CD4-positive, alpha-beta memory T cell (primary cell): ENCODE measurements around the gene SOX30. TPM values are rescaled to one million over a fixed set of nuclear protein-coding genes. Genes with fewer than 3 reads are reported as not detected.
A peak's percentile ranks its signal among the peaks of the same experiment; 100 is the strongest.

Experiments used
- CTCF ChIA-PET: fragments of 350-600 bp; sonication (Branson Sonifier 250); formaldehyde crosslinking; loops from one replicate; lab custom pipeline; 2021; ENCODE audit warnings: inconsistent platforms; ENCODE audit not compliant: partially characterized antibody; lab: Charles Lee
- POLR2A ChIA-PET: fragments of 350-600 bp; sonication (Branson Sonifier 250); formaldehyde crosslinking; loops from one replicate; lab custom pipeline; 2021; ENCODE audit not compliant: partially characterized antibody; lab: Charles Lee
- DNase-seq, 5 donors: peaks; one replicate each; pipeline versions ENCODE4 v3.0.0 to v3.0.0-alpha.2; 2020 to 2022; ENCODE audit warnings: mixed read lengths in 1 of 5
- H3K27ac ChIP-seq: one replicate; pipeline ENCODE4 v1.7.0; 2013; ENCODE audit warnings: low read depth, low read length
- H3K27me3 ChIP-seq: 2 replicates; pipeline ENCODE4 v1.7.0; 2013; ENCODE audit warnings: mild to moderate bottlenecking, low read length, moderate library complexity; ENCODE audit not compliant: insufficient read depth
- H3K36me3 ChIP-seq: 2 replicates; pipeline ENCODE4 v1.7.0; 2013; ENCODE audit warnings: mild to moderate bottlenecking, low read length, moderate library complexity; ENCODE audit not compliant: insufficient read depth
- H3K4me1 ChIP-seq: 2 replicates; pipeline ENCODE4 v1.7.0; 2013; ENCODE audit warnings: mild to moderate bottlenecking, low read length, moderate library complexity; ENCODE audit not compliant: insufficient read depth
- H3K4me3 ChIP-seq, 2 donors: one replicate each; pipeline ENCODE4 v1.7.0; 2013; ENCODE audit warnings: low read length in 2 of 2, mild to moderate bottlenecking in 1 of 2
- H3K9me3 ChIP-seq, 2 donors: one replicate each; pipeline ENCODE4 v1.7.0; 2013; ENCODE audit warnings: low read length in 2 of 2, control low read depth in 1 of 2; ENCODE audit not compliant: control insufficient read depth in 1 of 2
- H3K27ac Mint-ChIP-seq, 7 donors: one replicate each; pipeline ENCODE4 v1.8.0; 2020 to 2021; ENCODE audit warnings: mixed read lengths in 7 of 7, mild to moderate bottlenecking in 6 of 7, inconsistent platforms in 3 of 7, moderate library complexity in 3 of 7
- H3K27me3 Mint-ChIP-seq, 2 donors: one replicate each; pipeline ENCODE4 v1.8.0; 2020 to 2021; ENCODE audit warnings: mixed read lengths in 2 of 2
- H3K36me3 Mint-ChIP-seq, 2 donors: one replicate each; pipeline ENCODE4 v1.8.0; 2020 to 2021; ENCODE audit warnings: mixed read lengths in 2 of 2, inconsistent platforms in 1 of 2, mild to moderate bottlenecking in 1 of 2
- H3K4me1 Mint-ChIP-seq, 4 donors: one replicate each; pipeline ENCODE4 v1.8.0; 2020 to 2021; ENCODE audit warnings: mixed read lengths in 4 of 4, mild to moderate bottlenecking in 1 of 4
- H3K4me3 Mint-ChIP-seq, 8 donors: one replicate each; pipeline ENCODE4 v1.8.0; 2020 to 2021; ENCODE audit warnings: mixed read lengths in 8 of 8, mild to moderate bottlenecking in 7 of 8, moderate library complexity in 6 of 8, inconsistent platforms in 3 of 8
- H3K9me3 Mint-ChIP-seq, 8 donors: one replicate each; pipeline ENCODE4 v1.8.0; 2020 to 2021; ENCODE audit warnings: mixed read lengths in 8 of 8, mild to moderate bottlenecking in 5 of 8, inconsistent platforms in 3 of 8, moderate library complexity in 1 of 8
- intact Hi-C: fragments of 100-400 bp; cut with micrococcal nuclease; formaldehyde crosslinking; loops from one replicate; pipeline ENCODE4 v1.15.1; 2023
- polyA plus RNA-seq, 2 donors: library from polyadenylated mRNA; unstranded; fragments of 300-500 nt; fragmentation: Illumina TruSeq; gene quantifications; one replicate each; pipeline ENCODE4 v1.2.3, GENCODE V29; 2021
- total RNA-seq, 2 experiments: library from RNA; stranded (reverse); gene quantifications; one replicate each; pipeline ENCODE4 v1.2.3, GENCODE V29; 2021

Gene SOX30
- total and polyA plus RNA-seq, 4 experiments from 2014 or later = 0.14 to 0.53 (median 0.33) TPM

DNA sequence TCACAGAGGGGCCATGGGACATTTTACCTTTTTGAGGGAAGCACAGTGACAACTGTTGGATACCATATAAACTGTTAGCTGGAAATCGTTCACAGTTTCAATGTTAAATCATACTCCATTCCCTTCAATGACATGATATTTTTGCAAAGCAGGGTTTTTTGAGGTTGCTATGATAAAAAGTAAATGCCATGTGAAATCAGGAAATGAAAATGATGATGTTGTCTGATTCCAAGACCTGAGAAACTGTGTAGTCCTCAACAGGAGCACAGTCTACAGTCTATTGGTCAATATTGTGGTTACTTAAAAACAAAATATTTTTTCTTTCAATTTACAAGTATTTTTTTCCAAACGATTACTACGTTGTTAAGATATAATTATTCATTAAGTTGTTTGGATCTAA lies 52.7 kb downstream of the SOX30 start:
- no peaks in the 10 kb centered on the region for H3K36me3 Mint-ChIP-seq
- Histone ChIP-seq H3K4me3 (no peak overlapping the region), H3K9me3 (no peaks in the 10 kb centered on the region), H3K27ac (no peak overlapping the region), H3K27me3 (no peaks in the 10 kb centered on the region), H3K4me1 (peaks cover 90% of the 10 kb centered on the region), H3K36me3 (no peaks in the 10 kb centered on the region)
- no peak overlapping the region for H3K4me3 Mint-ChIP-seq
- peak overlapping the region in 3 of 7 donors; percentile 14 to 52 (median 35) for H3K27ac Mint-ChIP-seq
- ChIA-PET CTCF (no interaction called here), POLR2A (no interaction called here)
- H3K27me3 Mint-ChIP-seq = no peaks in the 10 kb centered on the region
- H3K4me1 Mint-ChIP-seq = peaks cover 58 to 85% (median 71%) of the 10 kb centered on the region in 4 donors
- no peaks in the 10 kb centered on the region for H3K9me3 Mint-ChIP-seq
- intact Hi-C loops = no loop called here
- DNase-seq = no peak

GRCh38 chr5:157598350-157598936 lies 53.8 kb downstream of the SOX30 start:
- POLR2A ChIA-PET = interaction anchor here (0.6 to 2.2 kb wide), 4 partner anchors 9 to 57 kb away, joined by 3 to 9 read pairs (median 6); partner anchors contain the start of gene SOX30
- Mint-ChIP-seq H3K4me3 (peak overlapping the region in 2 of 8 donors; percentile 21 to 56), H3K9me3 (no peaks in the 10 kb centered on the region), H3K27ac (peak overlapping the region in 2 of 7 donors; percentile 11 to 53), H3K27me3 (no peaks in the 10 kb centered on the region), H3K36me3 (no peaks in the 10 kb centered on the region), H3K4me1 (peaks cover 57 to 85% (median 70%) of the 10 kb centered on the region in 4 donors)
- Histone ChIP-seq H3K4me1 (peaks cover 90% of the 10 kb centered on the region), H3K4me3 (no peak overlapping the region), H3K9me3 (no peaks in the 10 kb centered on the region), H3K27me3 (no peaks in the 10 kb centered on the region), H3K27ac (no peak overlapping the region), H3K36me3 (no peaks in the 10 kb centered on the region)
- intact Hi-C loops = no loop called here
- CTCF ChIA-PET = interaction anchor here (1.2 to 1.7 kb wide), 3 partner anchors 14 to 53 kb away, joined by 3 to 5 read pairs (median 4); no protein-coding TSS in a partner anchor
- no peak for DNase-seq

- intact Hi-C loops = no loop called here
- Histone ChIP-seq H3K36me3 (no peaks in the 10 kb centered on the region), H3K4me1 (peaks cover 90% of the 10 kb centered on the region), H3K27ac (no peak overlapping the region), H3K27me3 (no peaks in the 10 kb centered on the region), H3K4me3 (no peak overlapping the region), H3K9me3 (no peaks in the 10 kb centered on the region)
- DNase-seq = no peak
- Mint-ChIP-seq H3K9me3 (no peaks in the 10 kb centered on the region), H3K36me3 (no peaks in the 10 kb centered on the region), H3K4me3 (peak overlapping the region in 4 of 8 donors; percentile 5 to 55 (median 31)), H3K27me3 (no peaks in the 10 kb centered on the region), H3K4me1 (peaks cover 52 to 85% (median 69%) of the 10 kb centered on the region in 4 donors), H3K27ac (peak overlapping the region in 4 of 7 donors; percentile 22 to 87 (median 68))
- CTCF ChIA-PET = interaction anchor here (0.9 to 2.1 kb wide), 12 partner anchors 10 to 146 kb away, joined by 3 to 7 read pairs (median 4); partner anchors contain the start of gene LSM11
- POLR2A ChIA-PET = interaction anchor here (0.9 to 5.6 kb wide), 13 partner anchors 11 to 56 kb away, joined by 3 to 44 read pairs (median 5); partner anchors contain the start of gene SOX30
Measured at GRCh38 chr5:157597277-157597676, 55.0 kb downstream of the SOX30 start.

GRCh38 chr5:157596487-157596886 lies 55.8 kb downstream of the SOX30 start:
- H3K4me3 ChIP-seq = no peak overlapping the region

DNA sequence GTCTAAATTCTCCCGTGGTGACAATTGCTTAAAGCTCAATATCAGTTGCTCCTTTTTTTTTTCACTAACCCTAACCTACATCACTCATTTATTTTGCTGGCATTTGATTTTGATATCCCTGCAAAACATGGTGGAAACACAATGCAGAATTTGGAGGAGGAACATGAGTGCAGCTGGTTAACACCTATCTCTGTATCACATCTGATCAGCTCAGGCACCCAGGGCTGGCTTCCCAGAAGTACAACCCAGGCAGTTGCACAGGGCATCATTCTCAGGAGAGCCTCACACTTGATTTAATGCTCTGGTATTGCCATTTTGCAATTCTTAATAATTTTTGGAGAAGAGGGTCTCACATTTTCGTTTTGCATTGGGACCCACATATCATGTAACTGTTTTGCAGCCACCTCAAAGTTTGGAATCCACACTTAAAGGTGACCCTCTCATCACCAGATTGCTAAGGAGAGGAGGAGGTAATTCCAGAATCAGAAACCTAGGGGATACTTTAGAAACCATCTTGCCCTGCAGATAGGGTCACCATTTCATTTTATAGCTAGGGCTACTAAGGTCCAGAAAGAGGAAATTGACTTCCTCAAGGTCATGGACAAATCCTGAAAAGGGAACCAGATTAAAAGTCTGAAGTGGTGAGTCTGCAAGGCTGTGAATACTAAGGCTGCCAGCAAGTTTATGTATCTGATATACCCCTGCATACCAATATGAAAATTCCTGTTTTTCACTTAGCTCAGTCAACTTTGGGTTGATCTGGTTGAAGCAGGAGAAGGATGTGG lies 57.4 kb downstream of the SOX30 start:
- Mint-ChIP-seq H3K36me3 (no peaks in the 10 kb centered on the region), H3K27ac (peak overlapping the region in 3 of 7 donors; percentile 4 to 53 (median 26)), H3K4me3 (peak overlapping the region in 6 of 8 donors; percentile 21 to 68 (median 44)), H3K4me1 (peaks cover 50 to 82% (median 68%) of the 10 kb centered on the region in 4 donors), H3K27me3 (no peaks in the 10 kb centered on the region), H3K9me3 (peaks cover 0 to 4% (median 0%) of the 10 kb centered on the region in 8 donors)
- no peaks in the 10 kb centered on the region for H3K27me3 ChIP-seq
- no peak overlapping the region for H3K27ac ChIP-seq
- H3K9me3 ChIP-seq = no peaks in the 10 kb centered on the region
- H3K4me1 ChIP-seq = peaks cover 78% of the 10 kb centered on the region
- H3K36me3 ChIP-seq = no peaks in the 10 kb centered on the region
- CTCF ChIA-PET = interaction anchor here (1.0 to 1.9 kb wide), 4 partner anchors 18 to 56 kb away, joined by 3 to 7 read pairs (median 4); no protein-coding TSS in a partner anchor
- DNase-seq = no peak
- intact Hi-C loops = no loop called here
- POLR2A ChIA-PET = interaction anchor here (1.0 to 5.6 kb wide), 8 partner anchors 13 to 57 kb away, joined by 3 to 44 read pairs (median 5); partner anchors contain the start of genes ADAM19 and SOX30
- no peak overlapping the region for H3K4me3 ChIP-seq

More at GRCh38 chr5:157596487-157596886, 55.8 kb downstream of the SOX30 start:
- intact Hi-C loops = no loop called here
- Mint-ChIP-seq H3K4me1 (peaks cover 55 to 87% (median 73%) of the 10 kb centered on the region in 4 donors), H3K4me3 (peak overlapping the region in 7 of 8 donors; percentile 43 to 78 (median 65)), H3K27ac (peak overlapping the region; percentile 24 to 86 (median 46)), H3K36me3 (no peaks in the 10 kb centered on the region), H3K9me3 (peaks cover 0 to 2% (median 0%) of the 10 kb centered on the region in 8 donors), H3K27me3 (no peaks in the 10 kb centered on the region)
- Histone ChIP-seq H3K4me1 (peaks cover 87% of the 10 kb centered on the region), H3K9me3 (no peaks in the 10 kb centered on the region), H3K36me3 (no peaks in the 10 kb centered on the region), H3K27ac (no peak overlapping the region), H3K27me3 (no peaks in the 10 kb centered on the region)
- DNase-seq = peak in 1 of 5 donors; percentile 42
- ChIA-PET POLR2A (interaction anchor here (0.7 to 5.6 kb wide), 18 partner anchors 11 to 291 kb away, joined by 3 to 44 read pairs (median 3); partner anchors contain the start of gene SOX30), CTCF (interaction anchor here (0.9 to 2.1 kb wide), 14 partner anchors 11 to 147 kb away, joined by 3 to 7 read pairs (median 4); partner anchors contain the start of gene LSM11)

DNA sequence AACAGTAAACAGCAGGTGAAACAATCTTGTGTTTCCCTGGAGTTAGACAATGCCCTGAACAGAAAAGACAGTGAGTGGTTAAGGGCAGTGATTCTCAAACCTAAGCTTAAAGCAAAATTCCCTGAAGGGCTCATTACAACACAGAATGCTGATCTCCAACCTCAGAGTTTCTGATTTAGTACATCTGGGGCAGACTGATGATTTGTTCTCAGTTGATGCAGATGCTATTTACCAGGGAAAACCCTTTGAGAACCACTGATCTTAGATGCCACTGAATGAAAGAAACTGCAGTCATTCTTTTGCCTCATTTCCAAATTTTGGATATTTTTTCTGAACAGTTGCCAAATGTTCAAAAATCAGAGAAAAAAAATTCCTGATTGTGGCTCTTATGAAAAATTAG lies 58.0 kb downstream of the SOX30 start:
- Mint-ChIP-seq H3K4me3 (peak overlapping the region in 1 of 8 donors; percentile 47), H3K27ac (peak overlapping the region in 2 of 7 donors; percentile 26 to 53), H3K4me1 (peaks cover 48 to 79% (median 65%) of the 10 kb centered on the region in 4 donors), H3K36me3 (no peaks in the 10 kb centered on the region), H3K9me3 (peaks cover 0 to 4% (median 0%) of the 10 kb centered on the region in 8 donors), H3K27me3 (no peaks in the 10 kb centered on the region)
- H3K36me3 ChIP-seq = no peaks in the 10 kb centered on the region
- no peak overlapping the region for H3K27ac ChIP-seq
- no peaks in the 10 kb centered on the region for H3K27me3 ChIP-seq
- no peaks in the 10 kb centered on the region for H3K9me3 ChIP-seq
- peaks cover 73% of the 10 kb centered on the region for H3K4me1 ChIP-seq
- DNase-seq = no peak
- H3K4me3 ChIP-seq = no peak overlapping the region
- ChIA-PET POLR2A (interaction anchor here (0.8 to 5.6 kb wide), 8 partner anchors 10 to 57 kb away, joined by 3 to 44 read pairs (median 6); partner anchors contain the start of genes ADAM19 and SOX30), CTCF (interaction anchor here (1.0 to 1.8 kb wide), 2 partner anchors 17 to 57 kb away, joined by 3 to 5 read pairs; no protein-coding TSS in a partner anchor)
- intact Hi-C loops = no loop called here
